GM21825 (cell line): Measurements from ENCODE around the gene CACNG6.
"Not testable (repeated sequence)": the region's sequence is repeated elsewhere in the genome, so short reads cannot be mapped to it uniquely, and the experiment has no call there.

Experiments used
- ATAC-seq: cut with Tn5 transposase; IDR thresholded peaks from one replicate; pipeline ENCODE4 v1.9.1; 2021; ENCODE audit warnings: mild to moderate bottlenecking, moderate library complexity; ENCODE audit not compliant: unreplicated experiment

Gene CACNG6, protein sequence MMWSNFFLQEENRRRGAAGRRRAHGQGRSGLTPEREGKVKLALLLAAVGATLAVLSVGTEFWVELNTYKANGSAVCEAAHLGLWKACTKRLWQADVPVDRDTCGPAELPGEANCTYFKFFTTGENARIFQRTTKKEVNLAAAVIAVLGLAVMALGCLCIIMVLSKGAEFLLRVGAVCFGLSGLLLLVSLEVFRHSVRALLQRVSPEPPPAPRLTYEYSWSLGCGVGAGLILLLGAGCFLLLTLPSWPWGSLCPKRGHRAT

DNA sequence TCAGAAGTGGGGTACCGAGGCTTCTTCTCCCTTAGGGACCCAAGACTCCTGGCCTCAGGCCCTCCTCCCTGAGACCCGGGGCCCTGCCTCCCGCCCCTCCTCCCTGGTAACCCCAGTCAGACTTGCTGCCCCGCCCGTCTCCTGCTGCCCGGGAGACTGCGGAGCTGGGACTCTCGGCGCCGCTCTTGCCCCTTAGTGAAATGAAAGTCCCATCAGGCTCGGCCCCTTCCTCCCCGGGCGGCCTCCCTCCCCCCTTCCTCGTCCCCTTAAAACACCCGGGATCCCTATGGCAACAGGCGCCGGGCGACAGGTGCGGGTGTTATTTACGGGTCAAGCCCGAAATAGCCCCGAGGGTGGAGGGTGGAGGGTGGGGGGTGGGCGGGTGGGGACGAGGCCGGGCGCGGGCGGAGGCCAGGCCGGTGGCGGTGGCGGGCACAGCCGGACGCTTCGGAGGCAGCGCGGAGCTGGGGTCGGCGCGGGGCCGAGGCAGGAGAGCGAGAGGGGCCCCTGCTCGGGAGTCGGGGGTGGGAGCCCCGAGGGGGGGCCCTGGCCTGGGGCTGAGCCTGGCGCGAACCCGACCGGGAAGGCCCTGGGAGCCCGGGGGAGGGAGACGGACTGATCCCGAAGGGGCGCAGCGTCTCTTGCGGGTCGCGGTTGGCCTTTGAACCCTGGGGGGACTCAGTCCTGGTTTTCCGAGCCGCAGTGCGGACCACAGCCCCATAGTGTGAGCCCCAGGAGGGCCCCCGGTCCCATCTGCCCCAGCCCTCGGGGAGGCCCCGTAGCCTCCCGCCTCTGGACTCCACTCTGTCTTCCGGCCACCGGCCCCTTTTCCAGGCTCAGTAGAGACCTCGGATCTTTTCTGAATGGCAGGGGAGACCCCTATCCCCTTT lies at the start of gene CACNG6:
CACNG6 (plus strand) TSS at position 414 of the 890 bp plus-strand sequence. CDS start 1,241 bp downstream, outside the sequence.
- ATAC-seq: no peak

DNA sequence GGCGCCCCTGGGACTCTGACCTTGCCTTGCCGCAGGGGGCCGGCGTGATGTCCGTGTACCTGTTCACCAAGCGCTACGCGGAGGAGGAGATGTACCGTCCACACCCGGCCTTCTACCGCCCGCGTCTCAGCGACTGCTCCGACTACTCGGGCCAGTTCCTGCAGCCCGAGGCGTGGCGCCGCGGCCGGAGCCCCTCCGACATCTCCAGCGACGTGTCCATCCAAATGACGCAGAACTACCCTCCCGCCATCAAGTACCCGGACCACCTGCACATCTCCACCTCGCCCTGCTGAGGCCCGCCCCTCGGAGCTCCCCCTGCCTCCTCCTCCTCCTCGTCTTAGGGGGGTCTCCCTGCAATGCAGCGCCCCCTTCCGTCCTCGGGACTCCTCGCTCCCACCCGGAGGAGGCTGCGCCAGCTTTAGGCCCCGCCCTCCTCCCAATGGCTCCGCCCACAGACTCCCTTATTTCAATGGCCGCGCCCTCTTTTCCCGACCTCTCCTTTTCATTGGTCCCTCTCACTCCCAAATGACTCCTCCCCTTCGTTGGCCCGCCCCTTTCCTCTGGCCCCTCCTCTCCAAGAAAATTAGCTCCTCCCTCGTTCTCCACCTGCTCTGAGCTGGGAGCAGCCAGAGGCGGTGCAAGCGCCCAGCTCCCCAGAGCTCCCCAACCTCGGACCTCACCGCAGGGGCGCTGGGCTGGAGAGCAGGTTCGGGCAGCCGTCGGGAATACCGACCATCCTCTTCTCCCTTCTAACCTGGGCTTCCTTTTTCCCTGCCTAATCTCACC lies 49.2 kb upstream of the CACNG6 start:
- no peak for ATAC-seq

DNA sequence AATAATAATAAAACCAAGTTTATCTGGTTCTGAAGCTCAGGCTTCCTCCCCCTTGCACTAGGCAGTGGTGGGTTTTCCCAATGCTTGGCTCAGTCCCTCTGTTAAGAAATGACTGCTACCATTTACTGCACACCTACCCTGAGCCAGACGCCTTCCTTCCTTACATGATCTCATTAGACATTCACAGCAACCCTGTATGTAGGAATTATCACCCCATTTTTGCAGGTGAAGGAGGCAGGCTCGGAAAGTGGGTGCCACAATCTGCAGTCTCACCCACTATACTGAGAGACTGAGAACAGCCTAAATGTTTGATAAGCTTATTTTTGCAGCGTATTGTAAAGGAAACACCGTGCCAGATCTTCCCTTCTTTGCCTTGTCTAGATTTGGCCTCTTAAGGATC lies 47.0 kb upstream of the CACNG6 start:
- no peak for ATAC-seq

DNA sequence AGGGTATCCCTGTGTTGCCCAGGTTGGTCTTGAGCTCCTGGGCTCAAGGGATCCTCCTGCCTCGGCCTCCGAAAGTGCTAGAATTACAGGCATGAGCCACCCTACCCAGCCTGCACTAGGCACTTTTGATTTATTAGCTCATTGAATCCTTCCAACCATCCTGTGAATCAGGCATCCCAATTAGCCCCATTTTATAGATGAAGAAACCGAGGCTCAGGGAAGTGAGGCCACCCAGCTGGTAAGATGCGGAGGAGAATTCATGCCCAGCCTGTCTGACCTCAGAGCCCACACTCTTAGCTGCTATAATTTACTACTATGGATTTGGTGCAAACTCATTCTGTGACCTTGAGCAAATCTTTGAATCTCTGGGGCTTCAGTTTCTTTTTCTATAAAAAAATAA lies 46.5 kb upstream of the CACNG6 start:
- no peak for ATAC-seq

DNA sequence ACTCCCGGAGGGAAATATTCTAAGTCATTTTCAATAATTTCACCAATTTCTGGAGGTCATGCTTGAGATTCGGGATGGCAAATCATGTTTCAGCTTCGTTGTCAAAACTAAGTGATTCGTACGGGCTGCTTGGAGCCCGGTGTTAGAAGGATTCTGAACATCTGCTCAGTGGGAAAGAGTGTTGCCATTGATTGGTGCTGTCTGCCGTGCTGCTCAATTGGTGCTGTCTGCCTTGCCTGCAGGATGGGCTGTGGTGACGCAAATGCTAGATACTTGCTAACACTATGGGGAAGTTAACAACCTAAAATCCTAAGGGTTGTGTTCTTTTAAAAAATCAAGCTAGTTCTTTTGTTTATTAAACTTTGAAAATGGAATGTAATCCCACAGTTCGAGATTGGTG lies 46.0 kb upstream of the CACNG6 start:
- no peak for ATAC-seq

DNA sequence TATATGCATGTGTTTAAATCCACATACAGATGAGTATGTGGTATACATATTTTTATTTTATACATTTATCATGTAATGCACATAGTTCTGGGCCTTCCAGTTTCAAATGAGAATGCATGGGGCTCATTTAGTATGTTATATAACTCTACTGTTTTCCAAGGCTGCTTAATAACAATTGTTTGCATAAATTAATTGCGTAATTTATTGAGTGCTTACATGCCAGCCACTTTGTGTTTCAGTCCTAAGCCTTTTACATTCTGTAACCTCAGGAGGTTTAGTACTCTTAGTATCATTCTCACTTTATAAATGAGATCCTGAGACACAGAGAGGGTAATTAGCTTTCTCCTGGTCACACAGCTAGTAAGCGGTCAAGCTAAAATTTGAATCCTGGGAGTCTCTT lies 45.4 kb upstream of the CACNG6 start:
- ATAC-seq: no peak

DNA sequence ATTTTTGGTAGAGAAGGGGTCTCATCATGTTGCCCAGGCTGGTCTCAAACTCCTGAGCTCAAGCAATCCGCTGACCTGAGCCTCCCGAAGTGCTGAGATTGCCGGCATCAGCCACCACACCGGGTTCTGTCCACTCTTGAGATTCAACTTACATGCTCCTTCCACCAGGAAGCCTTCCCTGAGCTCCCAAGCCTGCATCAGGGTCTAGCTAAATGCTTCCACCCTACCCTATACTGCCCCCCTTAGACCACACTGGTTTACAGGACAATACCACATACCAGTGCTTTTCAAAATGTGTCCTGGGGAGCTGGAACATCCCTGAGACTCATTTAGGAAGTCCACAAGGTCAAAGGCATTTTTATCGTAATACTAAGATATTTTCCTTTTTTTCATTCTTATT lies 43.8 kb upstream of the CACNG6 start:
- no peak for ATAC-seq

DNA sequence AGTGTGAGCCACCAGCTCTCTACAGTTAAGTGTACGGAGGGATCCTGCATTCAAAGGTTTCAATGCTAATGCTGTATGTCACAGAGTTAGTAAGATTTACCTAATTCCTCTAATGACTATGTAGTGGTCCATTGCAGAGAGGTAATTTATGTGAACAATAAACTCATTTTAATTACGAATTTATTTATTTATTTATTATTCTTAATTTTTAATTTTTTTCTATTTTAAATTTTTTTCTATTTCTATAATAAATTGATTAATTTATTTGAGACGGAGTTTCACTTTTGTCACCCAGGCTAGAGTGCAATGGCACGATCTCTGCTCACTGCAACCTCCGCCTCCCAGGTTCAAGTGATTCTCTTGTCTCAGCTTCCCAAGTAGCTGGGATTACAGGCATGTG lies 42.8 kb upstream of the CACNG6 start:
- ATAC-seq: not testable (repeated sequence)

DNA sequence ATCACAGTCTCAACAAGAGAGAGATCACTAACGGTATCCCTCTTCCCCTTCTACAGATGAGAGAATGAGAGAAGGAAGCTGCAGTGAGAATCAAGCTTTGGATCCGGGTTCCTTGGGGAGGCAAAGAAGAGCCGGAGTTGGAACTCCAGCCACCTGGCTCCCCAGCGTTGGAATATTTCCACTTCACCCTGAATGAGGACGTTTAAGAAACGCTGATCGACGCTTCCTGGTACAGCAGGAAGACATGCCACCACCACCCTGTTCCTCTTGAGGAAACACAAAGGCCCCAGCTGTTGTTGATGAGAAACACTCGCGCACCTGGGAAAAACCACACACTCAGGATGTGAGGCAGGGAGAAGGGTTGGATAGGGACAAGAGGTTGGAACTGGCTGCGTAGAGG lies 40.0 kb upstream of the CACNG6 start:
- no peak for ATAC-seq

DNA sequence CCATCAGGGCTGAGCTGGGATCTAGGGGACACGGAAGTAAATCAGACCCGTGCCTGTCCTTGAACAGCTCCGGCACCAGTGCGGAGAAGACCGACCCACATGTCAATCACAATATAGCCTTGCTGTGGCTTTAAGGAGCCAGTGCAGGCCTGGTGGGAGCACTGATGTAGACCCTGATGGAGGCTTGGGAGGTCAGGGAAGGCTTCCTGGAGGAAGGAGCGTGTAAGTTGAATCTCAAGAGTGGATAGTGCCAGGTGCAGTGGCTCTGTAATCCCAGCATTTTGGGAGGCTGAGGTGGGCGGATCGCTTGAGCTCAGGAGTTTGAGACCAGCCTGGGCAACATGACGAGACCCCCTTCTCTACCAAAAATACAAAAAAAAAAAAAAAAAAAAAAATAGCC lies 39.5 kb upstream of the CACNG6 start:
- ATAC-seq: no peak

DNA sequence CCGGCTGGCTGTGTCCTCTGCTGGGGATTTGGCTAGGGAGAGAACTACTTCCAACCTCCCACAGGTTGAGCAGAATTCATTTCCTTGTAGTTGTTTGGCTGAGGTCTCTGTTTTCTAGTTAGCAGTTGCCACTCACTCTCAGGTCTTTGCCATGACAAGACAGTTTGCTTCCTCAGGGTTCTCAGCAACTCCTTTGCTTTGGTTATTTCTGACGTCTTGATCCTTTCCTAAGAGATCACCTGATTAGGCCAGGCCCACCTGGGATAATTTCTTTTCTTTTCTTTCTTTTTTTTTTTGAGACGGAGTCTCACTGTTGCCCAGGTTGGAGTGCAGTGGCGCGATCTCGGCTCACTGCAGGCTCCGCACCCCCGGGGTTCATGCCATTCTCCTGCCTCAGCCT lies 38.1 kb upstream of the CACNG6 start:
- ATAC-seq: no peak

DNA sequence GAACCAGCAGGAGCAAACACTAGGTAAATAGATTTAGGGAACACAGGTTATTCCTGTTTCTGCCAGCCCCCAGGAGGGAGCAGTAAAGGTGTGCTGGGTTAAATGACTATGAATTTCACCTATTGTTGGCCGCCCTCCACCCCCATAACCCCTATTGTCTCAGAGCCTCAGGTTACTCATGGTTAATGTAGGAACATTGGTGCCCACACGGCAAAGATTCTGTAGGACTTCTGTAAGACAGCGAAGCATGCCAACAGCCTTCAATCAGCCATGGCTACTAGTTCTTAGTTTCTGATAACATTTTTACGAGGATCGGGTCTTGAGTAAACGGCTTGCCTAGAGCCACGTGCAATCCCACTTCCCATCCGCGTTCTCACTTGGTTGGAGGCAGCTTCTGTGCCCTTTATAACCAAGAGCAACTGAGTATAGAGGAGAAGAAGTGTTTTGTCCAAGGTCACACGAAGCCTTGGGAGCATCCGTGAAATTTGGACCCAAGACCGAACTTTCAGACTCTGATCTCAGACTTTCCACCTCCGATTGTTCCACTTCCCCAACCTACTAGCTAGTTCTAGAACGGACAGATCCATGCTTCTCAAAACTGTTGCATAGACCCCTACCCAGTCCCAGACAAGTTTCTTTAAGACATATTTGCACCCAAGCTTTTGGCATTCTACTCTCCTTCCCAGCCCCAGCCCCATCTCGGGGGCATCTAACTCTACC lies 33.8 kb upstream of the CACNG6 start:
- ATAC-seq: no peak

DNA sequence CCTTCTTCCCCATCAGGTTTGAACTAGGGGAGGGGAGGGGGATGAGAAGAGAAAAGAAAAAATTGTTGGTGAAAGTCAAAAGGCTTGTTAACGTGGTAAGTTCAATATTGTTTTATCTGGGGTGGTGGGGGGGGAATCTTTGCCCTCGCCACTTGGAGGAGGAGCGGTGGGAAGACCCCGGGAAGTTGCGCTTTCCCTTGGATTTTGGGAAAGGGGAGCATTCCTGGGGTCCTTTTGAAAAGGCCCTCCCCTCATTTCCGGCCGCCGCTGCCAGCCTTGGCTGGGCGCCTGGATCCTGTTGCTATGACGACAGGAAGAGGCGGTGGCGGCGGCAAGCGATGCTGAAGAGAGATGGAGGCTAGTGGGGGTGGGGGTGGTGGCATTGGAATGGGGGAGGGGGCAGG lies 33.3 kb upstream of the CACNG6 start:
- ATAC-seq: no peak

DNA sequence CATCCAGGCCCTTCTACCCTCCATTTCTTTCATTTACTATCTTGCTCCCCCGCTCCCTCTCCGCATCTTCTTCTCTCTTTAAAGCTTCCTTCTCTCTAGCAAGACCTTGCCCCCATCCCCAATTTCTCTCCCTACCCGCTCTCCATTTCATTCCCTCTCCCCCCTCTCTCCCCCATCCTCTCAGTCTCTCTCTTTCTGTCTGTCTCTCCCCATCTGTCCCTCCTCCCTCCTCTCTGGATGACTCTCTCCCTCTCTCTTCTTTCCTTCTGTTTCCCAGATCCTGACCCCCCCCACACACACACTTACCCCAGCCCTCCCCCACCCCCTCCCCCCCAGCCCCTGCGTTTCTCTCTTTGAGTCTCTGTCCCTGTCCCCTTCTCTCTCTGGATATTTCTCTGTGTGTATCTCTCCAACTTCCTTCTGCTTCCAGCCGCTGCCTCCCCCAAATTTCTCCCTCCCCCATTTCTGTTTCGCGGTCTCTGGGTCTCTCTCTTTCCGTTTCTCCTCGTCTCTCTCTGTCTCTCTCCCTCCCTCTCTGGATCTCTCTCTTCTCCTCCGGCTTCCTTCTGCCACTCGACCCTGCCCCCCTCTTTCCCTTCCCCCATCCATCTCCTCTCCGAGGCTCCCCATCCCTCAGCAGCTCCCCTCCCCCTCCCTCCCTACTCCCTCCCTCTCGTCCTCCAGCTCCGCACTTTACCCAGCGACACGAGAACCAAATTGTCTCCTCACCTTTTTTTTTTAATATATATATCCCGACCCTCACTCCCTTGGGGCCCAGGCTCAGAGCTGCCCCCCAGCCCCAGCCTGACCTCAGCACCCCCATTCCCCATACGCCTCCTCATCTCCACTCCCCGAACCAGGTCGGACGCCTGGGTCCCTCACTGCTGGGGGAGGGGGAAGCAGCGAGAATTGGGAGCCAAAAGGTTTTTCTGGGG lies 32.3 kb upstream of the CACNG6 start:
- no peak for ATAC-seq

DNA sequence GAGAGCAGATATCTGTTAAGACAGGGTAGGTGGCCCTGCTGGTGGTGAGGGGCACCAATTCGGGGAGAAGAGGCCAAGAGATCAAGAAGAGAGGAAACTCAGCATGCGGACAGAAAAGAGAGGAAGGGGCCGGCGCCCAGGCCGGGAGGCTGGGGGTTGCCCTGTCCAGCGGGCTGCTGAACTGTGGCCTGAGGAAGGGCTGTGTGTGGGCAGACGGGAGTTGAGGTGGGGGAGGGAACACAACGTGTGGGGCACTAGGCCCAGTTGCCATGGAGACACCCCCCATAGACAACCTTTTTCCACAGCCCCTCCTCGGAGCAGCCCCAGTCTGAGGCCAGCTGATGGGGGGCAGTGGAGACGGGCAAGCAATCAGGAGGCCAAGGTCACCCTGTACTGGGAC lies 31.2 kb upstream of the CACNG6 start:
- no peak for ATAC-seq

DNA sequence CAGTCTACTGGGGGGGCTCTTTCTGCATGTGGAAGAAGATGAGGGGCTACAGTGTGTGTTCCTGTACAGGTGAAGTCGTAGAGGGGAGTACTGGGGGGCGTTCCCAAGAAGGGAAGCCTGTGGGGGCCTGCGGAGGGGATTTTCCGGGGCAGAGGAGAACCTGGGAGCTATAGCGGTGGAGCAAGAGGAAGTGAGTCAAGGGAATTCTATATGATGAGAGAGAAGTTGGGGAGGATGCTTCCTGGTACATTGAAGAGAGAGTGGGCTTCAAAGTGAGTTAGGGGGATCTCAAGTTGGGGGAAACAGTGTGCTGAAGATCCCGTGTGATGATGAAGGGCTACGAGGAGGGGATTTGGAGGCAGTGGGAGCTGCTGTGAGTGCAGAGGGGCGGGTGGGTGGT lies 30.6 kb upstream of the CACNG6 start:
- no peak for ATAC-seq

DNA sequence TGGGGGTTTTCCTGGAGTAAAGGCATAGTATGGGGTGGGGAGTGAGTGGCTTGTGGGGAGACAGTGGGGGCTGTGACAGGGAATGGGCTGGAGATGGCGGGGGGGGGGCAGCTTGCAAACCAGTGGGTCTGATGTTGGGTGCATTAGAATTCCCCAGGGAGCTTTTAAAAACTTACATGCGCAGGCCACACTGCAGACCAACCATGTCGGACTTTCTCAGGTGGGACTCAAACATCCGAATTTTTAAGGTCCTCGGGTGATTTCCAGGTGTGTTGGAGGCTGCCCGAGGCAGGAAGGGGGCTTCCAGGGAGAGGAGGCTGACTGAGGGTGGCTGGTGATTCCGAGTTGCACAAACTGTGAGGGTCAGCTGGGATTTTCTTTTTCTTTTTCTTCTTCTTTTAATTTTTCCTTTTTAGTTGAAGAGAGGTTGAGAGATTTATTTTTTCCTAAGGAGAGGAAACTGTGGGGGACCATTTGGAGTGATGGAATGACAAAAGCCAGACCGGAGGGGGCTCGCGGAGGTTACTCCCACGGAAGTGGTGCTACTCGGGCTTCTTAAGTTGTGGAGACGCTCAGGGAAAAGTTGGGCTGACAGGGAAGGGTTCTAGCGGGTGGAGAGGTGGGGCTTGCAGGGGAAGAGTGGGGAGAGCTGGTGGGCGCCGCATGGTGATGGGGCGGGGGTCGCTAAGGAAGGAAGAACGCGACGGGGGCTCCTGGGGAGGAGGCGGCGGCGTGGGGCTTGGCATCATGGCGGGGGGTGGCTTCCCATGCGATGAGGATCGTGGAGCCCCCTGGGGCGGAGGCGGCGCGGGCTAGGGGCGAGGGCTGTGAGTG lies 29.7 kb upstream of the CACNG6 start:
- no peak for ATAC-seq

DNA sequence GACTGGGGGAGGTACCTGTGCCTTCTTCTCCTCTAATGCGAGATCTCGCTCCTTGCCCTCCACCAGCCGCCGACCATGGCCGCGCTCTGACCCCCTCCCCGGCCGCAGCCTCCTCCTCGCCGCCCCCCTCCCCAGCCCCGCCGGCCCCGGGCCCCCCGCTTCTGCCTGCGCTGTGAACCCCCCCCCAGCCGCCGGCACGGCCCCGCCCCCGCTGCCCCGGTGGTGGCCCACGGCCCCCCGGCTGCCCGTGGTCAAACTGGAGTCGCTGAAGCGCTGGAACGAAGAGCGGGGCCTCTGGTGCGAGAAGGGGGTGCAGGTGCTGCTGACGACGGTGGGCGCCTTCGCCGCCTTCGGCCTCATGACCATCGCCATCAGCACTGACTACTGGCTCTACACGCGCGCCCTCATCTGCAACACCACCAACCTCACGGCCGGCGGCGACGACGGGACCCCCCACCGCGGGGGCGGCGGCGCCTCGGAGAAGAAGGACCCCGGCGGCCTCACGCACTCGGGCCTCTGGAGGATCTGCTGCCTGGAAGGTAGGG lies 28.5 kb upstream of the CACNG6 start, which contains the start of gene CACNG8:
CACNG8 (plus strand) TSS at position 51 of the 545 bp plus-strand sequence.
- no peak for ATAC-seq

DNA sequence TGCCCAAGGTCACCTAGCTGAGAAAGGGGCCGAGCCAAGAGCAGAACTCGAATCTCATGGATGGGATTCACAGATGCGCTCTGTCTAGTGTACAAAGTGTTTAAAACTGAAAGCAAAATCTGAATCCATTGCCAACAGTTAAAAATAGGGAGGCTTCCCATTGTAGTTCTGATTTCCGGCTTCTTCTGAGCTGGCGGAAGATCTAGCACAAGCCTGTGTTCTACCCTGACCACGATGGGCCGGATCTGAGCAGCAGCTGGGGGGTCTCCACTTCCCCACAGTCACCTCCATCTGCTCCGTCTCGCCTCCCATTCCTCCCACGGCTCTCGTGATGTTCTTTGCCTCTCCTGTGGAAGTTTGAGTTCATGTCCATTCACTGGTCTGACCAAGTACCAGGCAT lies 26.3 kb upstream of the CACNG6 start:
- no peak for ATAC-seq
